GM18505 (cell line): Measurements from ENCODE around the gene HHAT.
"Not testable (repeated sequence)": the region's sequence is repeated elsewhere in the genome, so short reads cannot be mapped to it uniquely, and the experiment has no call there.

Experiments used
- ATAC-seq: cut with Tn5 transposase; IDR thresholded peaks from one replicate; pipeline ENCODE4 v1.9.1; 2021; ENCODE audit not compliant: unreplicated experiment
- POLR2A ChIP-seq: IDR thresholded peaks from 4 replicates; pipeline ENCODE4 v1.6.1; 2011; ENCODE audit warnings: borderline replicate concordance; ENCODE audit not compliant: insufficient read depth, insufficient read length; ENCODE audit errors: extremely low read depth

The HHAT gene

GRCh38 chr1:210413951-210414350 lies 85.2 kb downstream of the HHAT start:
- no peak for ATAC-seq
- TF ChIP-seq POLR2A: no peak

GRCh38 chr1:210415846-210416448 lies 87.2 kb downstream of the HHAT start:
- no peak for TF ChIP-seq POLR2A
- no peak for ATAC-seq

- ATAC-seq: no peak
- no peak for TF ChIP-seq POLR2A
Measured at GRCh38 chr1:210416681-210417080, 88.0 kb downstream of the HHAT start.

- no peak for ATAC-seq
- TF ChIP-seq POLR2A: no peak
Measured at GRCh38 chr1:210417881-210418280, 89.2 kb downstream of the HHAT start.

- no peak for TF ChIP-seq POLR2A
- ATAC-seq: no peak
Measured at GRCh38 chr1:210418863-210419650, 90.4 kb downstream of the HHAT start.

- not testable (repeated sequence) for ATAC-seq
Measured at GRCh38 chr1:210426696-210427095, 98.0 kb downstream of the HHAT start.

GRCh38 chr1:210428696-210429095 lies 100.0 kb downstream of the HHAT start:
- ATAC-seq: no peak
- TF ChIP-seq POLR2A: no peak

- no peak for ATAC-seq
- TF ChIP-seq POLR2A: no peak
Measured at GRCh38 chr1:210434223-210434622, 105.5 kb downstream of the HHAT start.

- TF ChIP-seq POLR2A: no peak
- no peak for ATAC-seq
Measured at GRCh38 chr1:210437111-210437510, 108.4 kb downstream of the HHAT start.

GRCh38 chr1:210437781-210438180 lies 109.1 kb downstream of the HHAT start:
- no peak for ATAC-seq
- TF ChIP-seq POLR2A: no peak

GRCh38 chr1:210438928-210439841 lies 110.5 kb downstream of the HHAT start:
- no peak for ATAC-seq
- no peak for TF ChIP-seq POLR2A

GRCh38 chr1:210440081-210440480 lies 111.4 kb downstream of the HHAT start:
- no peak for ATAC-seq
- TF ChIP-seq POLR2A: no peak

- ATAC-seq: no peak
- TF ChIP-seq POLR2A: no peak
Measured at GRCh38 chr1:210441028-210441427, 112.3 kb downstream of the HHAT start.

- TF ChIP-seq POLR2A: no peak
- no peak for ATAC-seq
Measured at GRCh38 chr1:210445485-210445884, 116.8 kb downstream of the HHAT start.

- no peak for TF ChIP-seq POLR2A
- no peak for ATAC-seq
Measured at GRCh38 chr1:210445931-210446330, 117.2 kb downstream of the HHAT start.
